Ishikawa (cell line): ENCODE data around the gene HS3ST3A1.

Experiments
- CEBPB ChIP-seq: IDR thresholded peaks from 2 replicates; pipeline ENCODE4 v1.6.1; 2012
- EGR1 ChIP-seq: IDR thresholded peaks from 2 replicates; pipeline ENCODE4 v1.6.1; 2012
- EP300 ChIP-seq: IDR thresholded peaks from 2 replicates; pipeline ENCODE4 v1.6.1; 2012; ENCODE audit warnings: borderline replicate concordance
- NFIC ChIP-seq: IDR thresholded peaks from 2 replicates; pipeline ENCODE4 v1.6.1; 2012
- TAF1 ChIP-seq: IDR thresholded peaks from 2 replicates; pipeline ENCODE4 v1.6.1; 2012; ENCODE audit warnings: low read depth, mild to moderate bottlenecking
- TEAD4 ChIP-seq: IDR thresholded peaks from 2 replicates; pipeline ENCODE4 v1.6.1; 2012
- YY1 ChIP-seq: IDR thresholded peaks from 2 replicates; pipeline ENCODE4 v1.6.1; 2012; ENCODE audit warnings: low read depth
- ZBTB7A ChIP-seq: IDR thresholded peaks from 2 replicates; pipeline ENCODE4 v1.6.1; 2012; ENCODE audit warnings: low read depth
- TF ChIP-seq, protein P1 (sequence below): IDR thresholded peaks from 2 replicates; pipeline ENCODE4 v1.6.1; 2012; ENCODE audit warnings: low read depth, mild to moderate bottlenecking
- TF ChIP-seq, protein P2 (sequence below): IDR thresholded peaks from 2 replicates; pipeline ENCODE4 v1.6.1; 2012

DNA sequence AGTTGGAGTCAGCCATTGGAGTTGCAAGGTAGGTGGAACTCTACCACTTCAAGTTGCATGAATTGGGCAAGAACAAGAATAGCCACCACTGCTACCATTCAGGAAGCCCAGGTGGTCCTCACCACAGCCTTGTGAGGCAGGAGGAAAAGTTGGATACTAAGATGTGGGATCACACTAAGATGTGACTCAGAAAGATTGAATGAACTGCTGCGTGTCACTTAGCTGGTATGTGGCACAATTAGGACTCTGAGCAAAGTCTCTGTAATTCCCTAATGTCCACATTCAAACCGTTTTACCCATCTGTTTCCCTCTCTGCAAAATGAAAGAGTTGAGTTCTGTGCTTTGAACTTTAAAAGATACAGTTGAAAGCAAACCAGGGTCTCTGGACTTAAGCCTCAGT lies 44.7 kb upstream of the HS3ST3A1 start:
- no peak for TF ChIP-seq YY1
- TF ChIP-seq EGR1: no peak
- TF ChIP-seq CEBPB: no peak
- TF ChIP-seq, protein P1, sequence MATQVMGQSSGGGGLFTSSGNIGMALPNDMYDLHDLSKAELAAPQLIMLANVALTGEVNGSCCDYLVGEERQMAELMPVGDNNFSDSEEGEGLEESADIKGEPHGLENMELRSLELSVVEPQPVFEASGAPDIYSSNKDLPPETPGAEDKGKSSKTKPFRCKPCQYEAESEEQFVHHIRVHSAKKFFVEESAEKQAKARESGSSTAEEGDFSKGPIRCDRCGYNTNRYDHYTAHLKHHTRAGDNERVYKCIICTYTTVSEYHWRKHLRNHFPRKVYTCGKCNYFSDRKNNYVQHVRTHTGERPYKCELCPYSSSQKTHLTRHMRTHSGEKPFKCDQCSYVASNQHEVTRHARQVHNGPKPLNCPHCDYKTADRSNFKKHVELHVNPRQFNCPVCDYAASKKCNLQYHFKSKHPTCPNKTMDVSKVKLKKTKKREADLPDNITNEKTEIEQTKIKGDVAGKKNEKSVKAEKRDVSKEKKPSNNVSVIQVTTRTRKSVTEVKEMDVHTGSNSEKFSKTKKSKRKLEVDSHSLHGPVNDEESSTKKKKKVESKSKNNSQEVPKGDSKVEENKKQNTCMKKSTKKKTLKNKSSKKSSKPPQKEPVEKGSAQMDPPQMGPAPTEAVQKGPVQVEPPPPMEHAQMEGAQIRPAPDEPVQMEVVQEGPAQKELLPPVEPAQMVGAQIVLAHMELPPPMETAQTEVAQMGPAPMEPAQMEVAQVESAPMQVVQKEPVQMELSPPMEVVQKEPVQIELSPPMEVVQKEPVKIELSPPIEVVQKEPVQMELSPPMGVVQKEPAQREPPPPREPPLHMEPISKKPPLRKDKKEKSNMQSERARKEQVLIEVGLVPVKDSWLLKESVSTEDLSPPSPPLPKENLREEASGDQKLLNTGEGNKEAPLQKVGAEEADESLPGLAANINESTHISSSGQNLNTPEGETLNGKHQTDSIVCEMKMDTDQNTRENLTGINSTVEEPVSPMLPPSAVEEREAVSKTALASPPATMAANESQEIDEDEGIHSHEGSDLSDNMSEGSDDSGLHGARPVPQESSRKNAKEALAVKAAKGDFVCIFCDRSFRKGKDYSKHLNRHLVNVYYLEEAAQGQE: no peak
- no peak for TF ChIP-seq ZBTB7A
- no peak for TF ChIP-seq EP300
- no peak for TF ChIP-seq TEAD4
- no peak for TF ChIP-seq TAF1
- TF ChIP-seq, protein P2, sequence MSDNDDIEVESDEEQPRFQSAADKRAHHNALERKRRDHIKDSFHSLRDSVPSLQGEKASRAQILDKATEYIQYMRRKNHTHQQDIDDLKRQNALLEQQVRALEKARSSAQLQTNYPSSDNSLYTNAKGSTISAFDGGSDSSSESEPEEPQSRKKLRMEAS: no peak
- no peak for TF ChIP-seq NFIC
